GM23338 (cell line): Measurements from ENCODE around the gene GRM2. TPM values are rescaled to one million over a fixed set of nuclear protein-coding genes. Genes with fewer than 3 reads are reported as not detected.
A peak's percentile ranks its signal among the peaks of the same experiment; 100 is the strongest.

ENCODE experiments used
- ATAC-seq: fragments of 200-7000 bp; cut with Tn5 transposase; 3 replicates; pipeline ENCODE4 v1.9.1; 2020
- DNase-seq: peaks from one replicate; pipeline ENCODE4 v3.0.0-alpha.2; 2015; ENCODE audit warnings: low spot score
- H2AFZ ChIP-seq: fragments of 200-600 bp; sonication (generic); 2 replicates; pipeline ENCODE4 v1.8.0; 2016; ENCODE audit warnings: antibody characterized with exemption, mild to moderate bottlenecking, moderate library complexity
- H3F3A ChIP-seq: fragments of 200-600 bp; sonication (generic); replicated peaks from 2 replicates; pipeline ENCODE4 v1.8.0; 2017; ENCODE audit warnings: antibody characterized with exemption, mixed run types, low read depth
- H3K27ac ChIP-seq: fragments of 200-600 bp; sonication (generic); 2 replicates; pipeline ENCODE4 v1.6.1; 2016; ENCODE audit warnings: low read depth
- H3K27me3 ChIP-seq: fragments of 200-600 bp; sonication (generic); 2 replicates; pipeline ENCODE4 v1.8.0; 2016; ENCODE audit warnings: mild to moderate bottlenecking, mixed run types, moderate library complexity; ENCODE audit not compliant: insufficient read depth
- H3K36me3 ChIP-seq: fragments of 200-600 bp; sonication (generic); 2 replicates; pipeline ENCODE4 v1.8.0; 2016; ENCODE audit warnings: mild to moderate bottlenecking; ENCODE audit not compliant: insufficient read depth
- H3K4me1 ChIP-seq: fragments of 200-600 bp; sonication (generic); 2 replicates; pipeline ENCODE4 v1.8.0; 2016; ENCODE audit warnings: mild to moderate bottlenecking, moderate library complexity; ENCODE audit not compliant: insufficient read depth
- H3K4me2 ChIP-seq: fragments of 200-600 bp; sonication (generic); 2 replicates; pipeline ENCODE4 v1.7.1; 2017; ENCODE audit warnings: mixed run types
- H3K4me3 ChIP-seq: fragments of 200-600 bp; sonication (generic); 2 replicates; pipeline ENCODE4 v1.6.1; 2016; ENCODE audit warnings: mixed run types
- H3K79me2 ChIP-seq: fragments of 200-600 bp; sonication (generic); replicated peaks from 2 replicates; pipeline ENCODE4 v1.8.0; 2017; ENCODE audit warnings: mild to moderate bottlenecking; ENCODE audit not compliant: insufficient read depth
- H3K9me2 ChIP-seq: fragments of 200-600 bp; sonication (generic); 2 replicates; pipeline ENCODE4 v1.8.0; 2017; ENCODE audit not compliant: insufficient read depth
- H4K20me1 ChIP-seq: fragments of 200-600 bp; sonication (generic); replicated peaks from 2 replicates; pipeline ENCODE4 v1.8.0; 2017; ENCODE audit warnings: mild to moderate bottlenecking; ENCODE audit not compliant: insufficient read depth
- H3K27ac Mint-ChIP-seq: 2 replicates; pipeline ENCODE4 v1.8.0; 2020; ENCODE audit warnings: inconsistent platforms, mild to moderate bottlenecking, moderate library complexity, mixed read lengths
- H3K27me3 Mint-ChIP-seq: 3 replicates; pipeline ENCODE4 v1.8.0; 2022; ENCODE audit warnings: low read depth, mild to moderate bottlenecking, moderate library complexity, mixed read lengths, inconsistent platforms; ENCODE audit not compliant: insufficient read depth, poor library complexity
- H3K36me3 Mint-ChIP-seq: 3 replicates; pipeline ENCODE4 v1.8.0; 2021; ENCODE audit warnings: low read depth, mild to moderate bottlenecking, inconsistent platforms, moderate library complexity, mixed read lengths
- H3K4me1 Mint-ChIP-seq: 3 replicates; pipeline ENCODE4 v1.8.0; 2020; ENCODE audit warnings: mild to moderate bottlenecking, inconsistent platforms, mixed read lengths
- H3K4me3 Mint-ChIP-seq: 3 replicates; pipeline ENCODE4 v1.8.0; 2021; ENCODE audit warnings: moderate library complexity, mild to moderate bottlenecking, inconsistent platforms, mixed read lengths
- H3K9me3 Mint-ChIP-seq: 3 replicates; pipeline ENCODE4 v1.8.0; 2020; ENCODE audit warnings: moderate library complexity, mild to moderate bottlenecking, inconsistent platforms, mixed read lengths
- CREB1 ChIP-seq: fragments of 250-450 bp; sonication (Bioruptor Pico); IDR thresholded peaks from 2 replicates; pipeline ENCODE4 v1.5.0; 2020; ENCODE audit warnings: low read depth, mild to moderate bottlenecking, moderate library complexity
- EZH2 ChIP-seq: fragments of 200-600 bp; sonication (generic); IDR thresholded peaks from one replicate; pipeline ENCODE4 v1.8.0; 2017; ENCODE audit warnings: antibody characterized with exemption, mild to moderate bottlenecking, low read depth; ENCODE audit not compliant: unreplicated experiment
- JUNB ChIP-seq: IDR thresholded peaks from one replicate; pipeline ENCODE4 v1.6.1; 2016; ENCODE audit warnings: antibody characterized with exemption; ENCODE audit not compliant: unreplicated experiment
- NANOG ChIP-seq: IDR thresholded peaks from 2 replicates; pipeline ENCODE4 v1.6.1; 2016; ENCODE audit warnings: antibody characterized with exemption, borderline replicate concordance
- POLR2AphosphoS5 ChIP-seq: IDR thresholded peaks from 2 replicates; pipeline ENCODE4 v1.6.1; 2016; ENCODE audit warnings: antibody characterized with exemption, low read depth
- ZNF114 ChIP-seq: fragments of 250-450 bp; sonication (Bioruptor Pico); IDR thresholded peaks from 2 replicates; pipeline ENCODE4 v1.5.0; 2020; ENCODE audit warnings: mild to moderate bottlenecking, moderate library complexity
- ZNF331 ChIP-seq: fragments of 250-450 bp; sonication (Bioruptor Pico); IDR thresholded peaks from 2 replicates; pipeline ENCODE4 v1.5.0; 2020; ENCODE audit warnings: low read depth, mild to moderate bottlenecking, moderate library complexity
- polyA plus RNA-seq: library from polyadenylated mRNA; unstranded; fragments of >200 nt; fragmentation: Nextera tagmentation; extraction: Ambion mirVana; gene quantifications from 2 replicates; pipeline ENCODE4 v1.2.1, GENCODE V29; 2016
- total RNA-seq: library from RNA; depleted of rRNA; stranded (reverse); fragments of >200 nt; shearing (Covaris generic); gene quantifications from 2 replicates; pipeline ENCODE4 v1.2.3, GENCODE V29; 2014
- TF ChIP-seq, protein P1 (sequence below): IDR thresholded peaks from one replicate; pipeline ENCODE4 v1.6.1; 2018; ENCODE audit warnings: antibody characterized with exemption; ENCODE audit not compliant: unreplicated experiment
- TF ChIP-seq, protein P2 (sequence below), 2 experiments: fragments of 200-600 bp in 1 of 2; sonication (generic) in 1 of 2; conservative IDR thresholded peaks; 2 replicates each; pipeline versions ENCODE4 v1.5.1 to v1.6.1; 2016 to 2017; ENCODE audit warnings: antibody characterized with exemption in 2 of 2, low read depth in 2 of 2, mild to moderate bottlenecking in 2 of 2, moderate library complexity in 1 of 2
- TF ChIP-seq, protein P3 (sequence below): IDR thresholded peaks from 2 replicates; pipeline ENCODE4 v1.6.1; 2016; ENCODE audit warnings: antibody characterized with exemption

The GRM2 gene
- total and polyA plus RNA-seq, 2 experiments from 2014 or later, result 2.1 to 5.1 TPM

DNA sequence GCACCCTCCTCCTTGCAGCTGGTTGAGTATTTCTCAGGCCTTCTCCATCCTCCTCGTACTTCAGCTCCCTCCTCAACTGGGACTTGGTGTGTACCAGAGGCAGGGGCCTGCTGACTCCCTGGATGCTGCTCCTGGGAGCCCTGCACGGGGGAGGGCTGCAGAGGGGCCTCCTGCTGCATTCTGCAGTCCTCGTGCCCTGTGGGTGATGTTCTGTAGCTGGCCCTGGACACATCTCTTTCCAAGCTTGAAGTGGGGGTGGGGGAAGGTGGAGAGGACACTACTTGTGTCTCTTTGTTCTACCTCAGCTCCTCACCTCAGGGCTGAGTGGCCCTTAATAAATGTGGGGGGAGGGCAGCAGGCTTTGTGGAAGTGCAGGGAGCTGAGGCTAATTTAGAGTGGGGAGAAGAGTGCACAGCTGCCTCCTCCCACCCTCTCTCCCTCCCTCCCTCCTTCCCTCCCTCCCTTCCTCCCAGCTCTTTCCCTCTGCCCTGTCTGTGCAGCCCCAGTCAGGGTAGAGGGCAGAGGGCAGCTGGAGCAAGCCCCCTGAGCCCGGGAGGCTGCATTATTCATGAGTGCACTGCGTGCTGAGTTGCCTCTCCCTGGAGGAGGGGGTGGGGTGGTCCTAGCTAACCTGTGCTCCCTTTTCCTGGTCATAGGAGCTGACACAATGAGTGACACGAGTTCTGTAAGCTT is 3.7 kb upstream of the GRM2 start (continued):
- TF ChIP-seq, protein P1, sequence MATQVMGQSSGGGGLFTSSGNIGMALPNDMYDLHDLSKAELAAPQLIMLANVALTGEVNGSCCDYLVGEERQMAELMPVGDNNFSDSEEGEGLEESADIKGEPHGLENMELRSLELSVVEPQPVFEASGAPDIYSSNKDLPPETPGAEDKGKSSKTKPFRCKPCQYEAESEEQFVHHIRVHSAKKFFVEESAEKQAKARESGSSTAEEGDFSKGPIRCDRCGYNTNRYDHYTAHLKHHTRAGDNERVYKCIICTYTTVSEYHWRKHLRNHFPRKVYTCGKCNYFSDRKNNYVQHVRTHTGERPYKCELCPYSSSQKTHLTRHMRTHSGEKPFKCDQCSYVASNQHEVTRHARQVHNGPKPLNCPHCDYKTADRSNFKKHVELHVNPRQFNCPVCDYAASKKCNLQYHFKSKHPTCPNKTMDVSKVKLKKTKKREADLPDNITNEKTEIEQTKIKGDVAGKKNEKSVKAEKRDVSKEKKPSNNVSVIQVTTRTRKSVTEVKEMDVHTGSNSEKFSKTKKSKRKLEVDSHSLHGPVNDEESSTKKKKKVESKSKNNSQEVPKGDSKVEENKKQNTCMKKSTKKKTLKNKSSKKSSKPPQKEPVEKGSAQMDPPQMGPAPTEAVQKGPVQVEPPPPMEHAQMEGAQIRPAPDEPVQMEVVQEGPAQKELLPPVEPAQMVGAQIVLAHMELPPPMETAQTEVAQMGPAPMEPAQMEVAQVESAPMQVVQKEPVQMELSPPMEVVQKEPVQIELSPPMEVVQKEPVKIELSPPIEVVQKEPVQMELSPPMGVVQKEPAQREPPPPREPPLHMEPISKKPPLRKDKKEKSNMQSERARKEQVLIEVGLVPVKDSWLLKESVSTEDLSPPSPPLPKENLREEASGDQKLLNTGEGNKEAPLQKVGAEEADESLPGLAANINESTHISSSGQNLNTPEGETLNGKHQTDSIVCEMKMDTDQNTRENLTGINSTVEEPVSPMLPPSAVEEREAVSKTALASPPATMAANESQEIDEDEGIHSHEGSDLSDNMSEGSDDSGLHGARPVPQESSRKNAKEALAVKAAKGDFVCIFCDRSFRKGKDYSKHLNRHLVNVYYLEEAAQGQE, result no peak
- TF ChIP-seq CREB1 (CRISPR knock-in tag), result no peak
- TF ChIP-seq ZNF114, result no peak
- no peak for TF ChIP-seq ZNF331 (CRISPR knock-in tag)
- TF ChIP-seq JUNB, result no peak
- TF ChIP-seq NANOG, result no peak
- no peak for TF ChIP-seq POLR2AphosphoS5

DNA sequence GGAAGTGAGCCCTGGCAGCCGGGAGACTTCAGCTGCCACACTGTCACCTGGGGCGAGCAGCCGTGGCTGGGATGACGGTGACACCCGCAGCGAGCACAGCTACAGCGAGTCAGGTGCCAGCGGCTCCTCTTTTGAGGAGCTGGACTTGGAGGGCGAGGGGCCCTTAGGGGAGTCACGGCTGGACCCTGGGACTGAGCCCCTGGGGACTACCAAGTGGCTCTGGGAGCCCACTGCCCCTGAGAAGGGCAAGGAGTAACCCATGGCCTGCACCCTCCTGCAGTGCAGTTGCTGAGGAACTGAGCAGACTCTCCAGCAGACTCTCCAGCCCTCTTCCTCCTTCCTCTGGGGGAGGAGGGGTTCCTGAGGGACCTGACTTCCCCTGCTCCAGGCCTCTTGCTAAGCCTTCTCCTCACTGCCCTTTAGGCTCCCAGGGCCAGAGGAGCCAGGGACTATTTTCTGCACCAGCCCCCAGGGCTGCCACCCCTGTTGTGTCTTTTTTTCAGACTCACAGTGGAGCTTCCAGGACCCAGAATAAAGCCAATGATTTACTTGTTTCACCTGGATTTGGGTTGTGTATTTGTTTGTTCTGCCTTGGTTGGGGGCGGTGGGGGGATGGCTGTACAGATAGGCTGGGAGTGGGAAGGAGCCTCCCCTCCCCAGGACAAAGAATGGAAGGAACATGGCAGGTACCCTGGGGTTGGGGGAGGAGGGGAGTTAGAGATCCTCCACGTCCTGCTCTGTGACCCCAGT is 2.9 kb upstream of the GRM2 start:
- Mint-ChIP-seq H3K4me1 (peaks cover 39% of the 10 kb centered on the region), H3K36me3 (peaks cover 2% of the 10 kb centered on the region; the same call in 1 of the 3 replicates), H3K27ac (peak overlapping the region; percentile 61; the same call in 1 of the 2 replicates), H3K9me3 (no peaks in the 10 kb centered on the region; the same call in 2 of the 3 replicates), H3K27me3 (peaks cover 24% of the 10 kb centered on the region), H3K4me3 (peak overlapping the region; percentile 57)
- Histone ChIP-seq H3K36me3 (no peaks in the 10 kb centered on the region), H3K27ac (no peak overlapping the region), H3K4me2 (peak overlapping the region; percentile 62), H3K4me3 (peak overlapping the region; percentile 40), H4K20me1 (no peaks in the 10 kb centered on the region; the same call in 1 of the 2 replicates), H3F3A (peaks cover 6% of the 10 kb centered on the region; the same call in 1 of the 2 replicates), H3K79me2 (no peaks in the 10 kb centered on the region), H3K4me1 (peaks cover 21% of the 10 kb centered on the region), H2AFZ (no peak overlapping the region), H3K9me2 (no peaks in the 10 kb centered on the region), H3K27me3 (peaks cover 19% of the 10 kb centered on the region)
- DNase-seq, result no peak
- TF ChIP-seq EZH2 (no peak), ZNF114 (no peak), NANOG (no peak), JUNB (no peak)
- TF ChIP-seq, protein P1, result no peak
- TF ChIP-seq, protein P2, sequence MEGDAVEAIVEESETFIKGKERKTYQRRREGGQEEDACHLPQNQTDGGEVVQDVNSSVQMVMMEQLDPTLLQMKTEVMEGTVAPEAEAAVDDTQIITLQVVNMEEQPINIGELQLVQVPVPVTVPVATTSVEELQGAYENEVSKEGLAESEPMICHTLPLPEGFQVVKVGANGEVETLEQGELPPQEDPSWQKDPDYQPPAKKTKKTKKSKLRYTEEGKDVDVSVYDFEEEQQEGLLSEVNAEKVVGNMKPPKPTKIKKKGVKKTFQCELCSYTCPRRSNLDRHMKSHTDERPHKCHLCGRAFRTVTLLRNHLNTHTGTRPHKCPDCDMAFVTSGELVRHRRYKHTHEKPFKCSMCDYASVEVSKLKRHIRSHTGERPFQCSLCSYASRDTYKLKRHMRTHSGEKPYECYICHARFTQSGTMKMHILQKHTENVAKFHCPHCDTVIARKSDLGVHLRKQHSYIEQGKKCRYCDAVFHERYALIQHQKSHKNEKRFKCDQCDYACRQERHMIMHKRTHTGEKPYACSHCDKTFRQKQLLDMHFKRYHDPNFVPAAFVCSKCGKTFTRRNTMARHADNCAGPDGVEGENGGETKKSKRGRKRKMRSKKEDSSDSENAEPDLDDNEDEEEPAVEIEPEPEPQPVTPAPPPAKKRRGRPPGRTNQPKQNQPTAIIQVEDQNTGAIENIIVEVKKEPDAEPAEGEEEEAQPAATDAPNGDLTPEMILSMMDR (conservative IDR thresholded peaks at IDR 0.05; ENCODE audit: low read depth in 2 of 2), result no peak
- TF ChIP-seq, protein P3, sequence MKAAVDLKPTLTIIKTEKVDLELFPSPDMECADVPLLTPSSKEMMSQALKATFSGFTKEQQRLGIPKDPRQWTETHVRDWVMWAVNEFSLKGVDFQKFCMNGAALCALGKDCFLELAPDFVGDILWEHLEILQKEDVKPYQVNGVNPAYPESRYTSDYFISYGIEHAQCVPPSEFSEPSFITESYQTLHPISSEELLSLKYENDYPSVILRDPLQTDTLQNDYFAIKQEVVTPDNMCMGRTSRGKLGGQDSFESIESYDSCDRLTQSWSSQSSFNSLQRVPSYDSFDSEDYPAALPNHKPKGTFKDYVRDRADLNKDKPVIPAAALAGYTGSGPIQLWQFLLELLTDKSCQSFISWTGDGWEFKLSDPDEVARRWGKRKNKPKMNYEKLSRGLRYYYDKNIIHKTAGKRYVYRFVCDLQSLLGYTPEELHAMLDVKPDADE, result no peak
- peak; percentile 10 for ATAC-seq
